Esophagus muscularis mucosa (tissue), 3 donors: ENCODE results near the gene LRRC61.

Source experiments
- POLR2AphosphoS5 ChIP-seq, 2 donors: sonication (generic); formaldehyde crosslinking; IDR thresholded peaks; one replicate each; pipeline ENCODE4 v1.6.1; 2017; ENCODE audit warnings: antibody characterized with exemption in 2 of 2
- TF ChIP-seq, protein P1 (sequence below), 3 experiments: fragments of 200-600 bp in 2 of 3; fragments of 450-650 bp in 1 of 3; sonication (generic) in 2 of 3; IDR thresholded peaks; one replicate each; pipeline ENCODE4 v1.5.1; 2017 to 2019; ENCODE audit warnings: antibody characterized with exemption in 3 of 3, mild to moderate bottlenecking in 2 of 3, moderate library complexity in 1 of 3

GRCh38 chr7:150381785-150382122 lies 58.6 kb downstream of the LRRC61 start:
- TF ChIP-seq, protein P1, sequence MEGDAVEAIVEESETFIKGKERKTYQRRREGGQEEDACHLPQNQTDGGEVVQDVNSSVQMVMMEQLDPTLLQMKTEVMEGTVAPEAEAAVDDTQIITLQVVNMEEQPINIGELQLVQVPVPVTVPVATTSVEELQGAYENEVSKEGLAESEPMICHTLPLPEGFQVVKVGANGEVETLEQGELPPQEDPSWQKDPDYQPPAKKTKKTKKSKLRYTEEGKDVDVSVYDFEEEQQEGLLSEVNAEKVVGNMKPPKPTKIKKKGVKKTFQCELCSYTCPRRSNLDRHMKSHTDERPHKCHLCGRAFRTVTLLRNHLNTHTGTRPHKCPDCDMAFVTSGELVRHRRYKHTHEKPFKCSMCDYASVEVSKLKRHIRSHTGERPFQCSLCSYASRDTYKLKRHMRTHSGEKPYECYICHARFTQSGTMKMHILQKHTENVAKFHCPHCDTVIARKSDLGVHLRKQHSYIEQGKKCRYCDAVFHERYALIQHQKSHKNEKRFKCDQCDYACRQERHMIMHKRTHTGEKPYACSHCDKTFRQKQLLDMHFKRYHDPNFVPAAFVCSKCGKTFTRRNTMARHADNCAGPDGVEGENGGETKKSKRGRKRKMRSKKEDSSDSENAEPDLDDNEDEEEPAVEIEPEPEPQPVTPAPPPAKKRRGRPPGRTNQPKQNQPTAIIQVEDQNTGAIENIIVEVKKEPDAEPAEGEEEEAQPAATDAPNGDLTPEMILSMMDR (IDR thresholded peaks at IDR 0.05) = no peak
- TF ChIP-seq POLR2AphosphoS5 (IDR thresholded peaks at IDR 0.05) = no peak
